HFFc6 (cell line): Measurements from ENCODE around the gene DUSP15. TPM values are rescaled to one million over a fixed set of nuclear protein-coding genes. Genes with fewer than 3 reads are reported as not detected.

Source experiments
- DNase-seq: peaks from one replicate; pipeline ENCODE4 v3.0.0-alpha.2; 2018
- H3K27ac Mint-ChIP-seq: 2 replicates; pipeline ENCODE4 v1.8.0; 2020; ENCODE audit warnings: mild to moderate bottlenecking, mixed read lengths
- H3K27me3 Mint-ChIP-seq: 2 replicates; pipeline ENCODE4 v1.8.0; 2021; ENCODE audit warnings: mild to moderate bottlenecking, moderate library complexity, mixed read lengths; ENCODE audit not compliant: insufficient read depth
- H3K36me3 Mint-ChIP-seq: 2 replicates; pipeline ENCODE4 v1.8.0; 2021; ENCODE audit warnings: low read depth, mixed read lengths
- H3K4me1 Mint-ChIP-seq: 2 replicates; pipeline ENCODE4 v1.8.0; 2020; ENCODE audit warnings: low read depth, mixed read lengths
- H3K4me3 Mint-ChIP-seq: 2 replicates; pipeline ENCODE4 v1.8.0; 2020; ENCODE audit warnings: mild to moderate bottlenecking, moderate library complexity, mixed read lengths
- H3K9me3 Mint-ChIP-seq: 2 replicates; pipeline ENCODE4 v1.8.0; 2020; ENCODE audit warnings: mild to moderate bottlenecking, mixed read lengths
- total RNA-seq, 6 experiments: library from RNA; stranded (reverse); fragmentation: NEBNext Ultra II Directional; extraction: Animal tissue kit (Norgen Biotek cat#: 25700); gene quantifications; 2 replicates in 1 of 6; 3 replicates in 5 of 6; pipeline ENCODE4 v1.2.3, GENCODE V29; 2021
- TF ChIP-seq, protein P1 (sequence below): fragments of 200-600 bp; sonication (generic); IDR thresholded peaks from 2 replicates; pipeline ENCODE4 v1.5.0; 2021; ENCODE audit warnings: antibody characterized with exemption, mild to moderate bottlenecking

The DUSP15 gene
- total RNA-seq, 6 experiments from 2014 or later, result not detected

DNA sequence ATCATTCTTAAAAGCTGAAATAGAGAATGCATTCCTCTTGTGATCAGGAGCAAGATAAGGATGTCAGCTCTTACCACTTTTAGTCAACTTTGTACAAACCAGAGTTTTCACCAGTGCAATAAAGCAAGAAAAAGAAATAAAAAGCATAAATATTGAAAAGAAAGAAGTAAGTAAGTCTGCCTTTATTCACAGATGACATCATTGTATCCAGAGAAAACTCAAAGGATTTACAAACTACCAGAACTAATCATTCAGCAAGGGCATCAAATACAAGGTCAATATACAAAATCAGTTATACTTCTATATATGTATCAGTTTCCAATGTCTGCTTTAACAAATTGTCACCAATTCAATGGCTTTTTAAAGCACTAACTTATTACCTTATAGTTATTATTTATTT is 13.5 kb upstream of the DUSP15 start:
- Mint-ChIP-seq H3K9me3 (no peaks in the 10 kb centered on the region), H3K4me1 (peaks cover 6% of the 10 kb centered on the region; the same call in 1 of the 2 replicates), H3K27ac (no peak overlapping the region), H3K27me3 (peaks cover 13% of the 10 kb centered on the region), H3K36me3 (no peaks in the 10 kb centered on the region), H3K4me3 (no peak overlapping the region)
- TF ChIP-seq, protein P1, sequence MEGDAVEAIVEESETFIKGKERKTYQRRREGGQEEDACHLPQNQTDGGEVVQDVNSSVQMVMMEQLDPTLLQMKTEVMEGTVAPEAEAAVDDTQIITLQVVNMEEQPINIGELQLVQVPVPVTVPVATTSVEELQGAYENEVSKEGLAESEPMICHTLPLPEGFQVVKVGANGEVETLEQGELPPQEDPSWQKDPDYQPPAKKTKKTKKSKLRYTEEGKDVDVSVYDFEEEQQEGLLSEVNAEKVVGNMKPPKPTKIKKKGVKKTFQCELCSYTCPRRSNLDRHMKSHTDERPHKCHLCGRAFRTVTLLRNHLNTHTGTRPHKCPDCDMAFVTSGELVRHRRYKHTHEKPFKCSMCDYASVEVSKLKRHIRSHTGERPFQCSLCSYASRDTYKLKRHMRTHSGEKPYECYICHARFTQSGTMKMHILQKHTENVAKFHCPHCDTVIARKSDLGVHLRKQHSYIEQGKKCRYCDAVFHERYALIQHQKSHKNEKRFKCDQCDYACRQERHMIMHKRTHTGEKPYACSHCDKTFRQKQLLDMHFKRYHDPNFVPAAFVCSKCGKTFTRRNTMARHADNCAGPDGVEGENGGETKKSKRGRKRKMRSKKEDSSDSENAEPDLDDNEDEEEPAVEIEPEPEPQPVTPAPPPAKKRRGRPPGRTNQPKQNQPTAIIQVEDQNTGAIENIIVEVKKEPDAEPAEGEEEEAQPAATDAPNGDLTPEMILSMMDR, result no peak
- DNase-seq, result no peak

DNA sequence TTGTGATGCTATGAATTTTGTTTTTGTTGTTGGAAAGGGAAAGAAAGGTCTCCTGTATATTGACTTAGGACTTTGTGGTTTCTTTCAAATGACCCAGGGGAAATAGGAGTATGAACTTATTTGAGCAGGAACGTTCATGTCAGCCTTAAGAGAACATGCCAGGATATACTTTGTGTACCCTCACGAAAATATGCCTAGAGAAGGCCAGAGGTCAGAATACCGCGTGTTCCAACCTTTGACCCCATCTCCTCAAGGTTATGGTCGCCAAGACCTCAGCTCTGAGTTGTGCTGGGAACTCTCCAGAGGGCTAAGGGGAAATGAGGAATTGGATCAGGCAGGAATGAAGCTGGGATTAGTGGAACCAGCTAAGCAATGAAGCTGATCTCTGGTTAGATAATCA is 11.6 kb upstream of the DUSP15 start:
- DNase-seq, result no peak
- peaks cover 6% of the 10 kb centered on the region; the same call in 1 of the 2 replicates for H3K4me1 Mint-ChIP-seq
- H3K27me3 Mint-ChIP-seq, result peaks cover 5% of the 10 kb centered on the region
- TF ChIP-seq, protein P1, result no peak
- no peak overlapping the region for H3K27ac Mint-ChIP-seq
- H3K9me3 Mint-ChIP-seq, result no peaks in the 10 kb centered on the region
- H3K4me3 Mint-ChIP-seq, result no peak overlapping the region
- no peaks in the 10 kb centered on the region for H3K36me3 Mint-ChIP-seq

DNA sequence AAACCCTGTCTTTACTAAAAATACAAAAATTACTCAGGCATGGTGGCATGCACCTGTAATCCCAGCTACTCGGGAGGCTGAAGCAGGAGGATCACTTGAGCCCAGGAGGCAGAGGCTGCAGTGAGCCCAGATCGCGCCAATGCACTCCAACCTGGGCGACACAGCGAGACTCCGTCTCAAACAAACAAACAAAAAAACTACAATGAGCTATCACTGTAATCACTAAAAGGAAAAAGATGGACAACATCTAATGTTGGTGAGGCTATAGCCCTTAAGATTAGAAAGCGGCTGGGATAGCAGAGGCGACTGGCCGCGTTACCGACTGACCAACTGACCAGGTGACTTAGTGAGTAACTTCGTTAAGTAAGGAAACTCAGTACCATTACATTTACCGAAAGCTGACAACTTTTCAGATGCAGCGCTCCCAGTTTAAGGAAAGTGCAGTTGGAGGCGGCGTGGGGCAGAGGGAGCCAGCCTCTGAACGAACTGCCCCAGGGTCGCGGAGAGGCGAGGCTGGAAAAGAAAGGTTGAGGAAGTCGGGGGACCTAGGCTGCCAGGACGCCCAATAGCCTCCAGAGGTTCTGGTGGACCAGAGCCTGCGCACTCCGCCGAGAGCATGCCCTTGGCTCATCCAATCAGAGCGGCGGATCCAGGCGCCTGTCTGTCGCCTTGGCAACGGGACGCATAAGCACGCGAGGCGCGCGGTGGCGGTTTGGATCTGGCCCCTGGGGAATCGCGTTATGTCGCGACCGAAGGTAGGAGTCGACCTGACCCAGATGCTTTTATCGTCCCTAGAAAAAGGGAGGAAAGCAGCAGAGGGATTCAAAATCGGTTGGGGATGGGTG is 9.0 kb upstream of the DUSP15 start:
- Mint-ChIP-seq H3K36me3 (no peaks in the 10 kb centered on the region), H3K9me3 (no peaks in the 10 kb centered on the region), H3K27ac (peak overlapping the region; percentile 93), H3K4me3 (peak overlapping the region; percentile 91), H3K4me1 (peaks cover 6% of the 10 kb centered on the region; the same call in 1 of the 2 replicates), H3K27me3 (peaks cover 9% of the 10 kb centered on the region)
- peak; percentile 94 for DNase-seq
- TF ChIP-seq, protein P1, result no peak

DNA sequence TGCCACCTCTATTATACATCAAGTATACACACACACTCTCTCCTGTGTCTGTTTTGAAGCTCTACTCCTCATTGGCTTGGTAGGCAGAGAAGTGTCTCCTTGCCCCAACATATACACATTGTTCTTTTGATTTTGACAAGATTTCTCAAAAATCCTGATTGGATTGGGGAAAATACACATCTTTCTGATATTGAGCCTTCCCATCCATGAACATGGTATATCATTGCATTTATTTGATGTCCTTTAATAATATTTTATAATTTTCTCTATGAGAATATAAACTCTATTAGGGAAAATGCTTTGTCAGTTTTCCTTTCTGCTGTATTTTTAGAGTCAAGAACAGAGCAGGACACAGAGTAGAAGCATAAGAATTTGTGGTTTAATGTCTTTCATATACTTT is 7.4 kb upstream of the DUSP15 start:
- TF ChIP-seq, protein P1, result no peak
- no peak overlapping the region for H3K4me3 Mint-ChIP-seq
- no peaks in the 10 kb centered on the region for H3K9me3 Mint-ChIP-seq
- peaks cover 19% of the 10 kb centered on the region for H3K27me3 Mint-ChIP-seq
- no peak for DNase-seq
- H3K27ac Mint-ChIP-seq, result no peak overlapping the region
- H3K36me3 Mint-ChIP-seq, result no peaks in the 10 kb centered on the region
- H3K4me1 Mint-ChIP-seq, result peaks cover 6% of the 10 kb centered on the region; the same call in 1 of the 2 replicates

DNA sequence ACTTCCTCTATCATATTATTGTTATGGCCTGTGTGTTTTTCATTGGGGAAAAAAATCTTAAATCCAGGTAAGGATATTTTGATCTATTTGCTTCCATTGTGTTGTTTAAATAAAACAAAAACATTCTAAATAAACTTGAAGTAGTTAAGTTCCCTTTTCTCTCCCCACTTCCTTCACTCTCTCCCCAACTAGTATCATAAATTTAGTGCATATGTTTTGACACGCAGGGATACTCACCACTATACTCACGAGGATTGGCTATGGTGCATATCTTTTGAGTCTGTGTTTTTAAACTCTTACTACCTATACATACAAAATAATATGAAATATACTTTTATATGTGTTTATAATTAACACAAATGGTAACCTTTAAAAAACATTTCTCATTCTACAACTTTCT is 5.3 kb upstream of the DUSP15 start:
- Mint-ChIP-seq H3K4me1 (peaks cover 2% of the 10 kb centered on the region; the same call in 1 of the 2 replicates), H3K36me3 (no peaks in the 10 kb centered on the region), H3K27ac (no peak overlapping the region), H3K27me3 (peaks cover 33% of the 10 kb centered on the region), H3K4me3 (no peak overlapping the region), H3K9me3 (no peaks in the 10 kb centered on the region)
- TF ChIP-seq, protein P1, result no peak
- DNase-seq, result no peak
